ENCODE data around the gene LTBP3. TPM values are rescaled to one million over a fixed set of nuclear protein-coding genes. Genes with fewer than 3 reads are reported as not detected.

The LTBP3 gene
- total RNA-seq, 4 donors from 2014 or later, result 18.5 to 56.6 (median 35.6) TPM

DNA sequence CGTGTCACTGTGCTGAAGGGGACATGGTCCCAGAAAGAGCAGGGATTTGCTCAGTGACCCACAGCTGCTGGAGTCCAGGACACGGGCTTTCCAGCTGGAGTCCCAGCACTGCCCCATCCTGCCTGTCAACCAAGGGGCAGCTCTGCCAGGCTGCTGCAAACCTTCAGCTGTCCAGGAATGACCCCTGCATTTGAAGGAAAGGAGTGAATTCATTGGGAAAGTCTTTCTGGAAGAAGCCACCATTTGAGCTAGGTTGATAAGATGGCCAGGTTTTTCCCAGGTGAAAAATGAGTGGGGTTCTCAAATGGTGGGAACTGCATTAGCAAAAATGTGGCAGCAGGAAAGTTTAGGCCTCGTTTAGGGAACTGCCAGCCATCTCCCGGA is 28.1 kb upstream of the LTBP3 start:
- ATAC-seq, result no peak
- Histone ChIP-seq H3K36me3 (peaks cover 0 to 57% of the 10 kb centered on the region in 2 donors), H3K4me1 (peaks cover 61 to 62% of the 10 kb centered on the region in 2 donors), H3K27me3 (no peaks in the 10 kb centered on the region), H3K4me3 (no peak overlapping the region), H3K9me3 (no peaks in the 10 kb centered on the region), H3K27ac (peak overlapping the region; percentile 91 to 99 (median 98))
- TF ChIP-seq, protein P1, sequence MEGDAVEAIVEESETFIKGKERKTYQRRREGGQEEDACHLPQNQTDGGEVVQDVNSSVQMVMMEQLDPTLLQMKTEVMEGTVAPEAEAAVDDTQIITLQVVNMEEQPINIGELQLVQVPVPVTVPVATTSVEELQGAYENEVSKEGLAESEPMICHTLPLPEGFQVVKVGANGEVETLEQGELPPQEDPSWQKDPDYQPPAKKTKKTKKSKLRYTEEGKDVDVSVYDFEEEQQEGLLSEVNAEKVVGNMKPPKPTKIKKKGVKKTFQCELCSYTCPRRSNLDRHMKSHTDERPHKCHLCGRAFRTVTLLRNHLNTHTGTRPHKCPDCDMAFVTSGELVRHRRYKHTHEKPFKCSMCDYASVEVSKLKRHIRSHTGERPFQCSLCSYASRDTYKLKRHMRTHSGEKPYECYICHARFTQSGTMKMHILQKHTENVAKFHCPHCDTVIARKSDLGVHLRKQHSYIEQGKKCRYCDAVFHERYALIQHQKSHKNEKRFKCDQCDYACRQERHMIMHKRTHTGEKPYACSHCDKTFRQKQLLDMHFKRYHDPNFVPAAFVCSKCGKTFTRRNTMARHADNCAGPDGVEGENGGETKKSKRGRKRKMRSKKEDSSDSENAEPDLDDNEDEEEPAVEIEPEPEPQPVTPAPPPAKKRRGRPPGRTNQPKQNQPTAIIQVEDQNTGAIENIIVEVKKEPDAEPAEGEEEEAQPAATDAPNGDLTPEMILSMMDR (IDR thresholded peaks at IDR 0.05 in 4 of 5, conservative IDR thresholded peaks at IDR 0.05 in 1 of 5), result no peak
- TF ChIP-seq POLR2A (IDR thresholded peaks at IDR 0.05), result no peak
- DNase-seq, result no peak
- in situ Hi-C loops (cut with MboI; ENCODE audit: low sequenced_read_pairs in 4 of 4), result no loop called here
- intact Hi-C loops (cut with DNase I; ENCODE audit: low total_unique reads), result no loop called here

DNA sequence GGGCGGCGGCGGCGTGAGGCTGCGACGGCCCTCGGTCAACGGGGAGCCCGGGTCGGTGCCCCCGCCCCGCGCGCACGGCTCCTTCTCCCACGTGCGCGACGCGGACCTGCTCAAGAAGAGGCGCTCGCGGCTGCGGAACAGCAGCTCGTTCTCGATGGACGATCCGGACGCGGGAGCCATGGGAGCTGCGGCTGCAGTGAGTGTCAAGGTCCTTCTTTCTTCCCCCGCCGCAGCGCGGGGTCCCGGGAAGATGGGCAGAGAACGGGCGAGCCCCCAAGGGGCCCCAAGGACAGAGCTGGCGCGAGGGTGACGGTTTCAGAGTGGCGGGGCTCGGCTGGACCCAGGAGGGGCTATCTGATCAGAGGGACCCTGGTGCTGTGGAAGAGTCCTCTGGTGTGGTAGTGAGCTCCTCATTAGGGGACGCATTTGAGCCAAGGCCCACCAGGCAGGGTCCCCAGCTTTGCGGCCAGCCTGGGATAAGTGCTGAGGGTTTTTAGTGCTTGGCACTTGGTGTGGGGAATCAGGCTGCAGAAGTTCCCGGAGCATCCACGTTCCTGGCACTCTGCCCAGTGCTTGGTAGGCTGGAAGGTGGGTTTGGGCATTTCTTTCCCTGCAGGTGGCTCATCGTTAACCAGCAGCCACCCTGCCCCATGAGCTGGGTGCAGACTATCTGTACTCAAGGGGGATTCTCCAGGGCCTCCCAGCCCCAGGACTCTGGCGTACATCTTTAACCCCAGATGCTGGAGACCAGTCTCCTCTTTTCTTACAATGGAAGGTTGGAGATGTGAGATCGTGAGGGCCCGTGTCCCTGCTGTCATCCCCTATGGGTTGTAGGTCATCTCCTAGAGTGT is 27.5 kb upstream of the LTBP3 start:
- DNase-seq, result no peak
- TF ChIP-seq, protein P1 (IDR thresholded peaks at IDR 0.05 in 4 of 5, conservative IDR thresholded peaks at IDR 0.05 in 1 of 5), result no peak
- TF ChIP-seq POLR2A (IDR thresholded peaks at IDR 0.05), result no peak
- Histone ChIP-seq H3K27me3 (no peaks in the 10 kb centered on the region), H3K27ac (peak overlapping the region; percentile 91 to 99 (median 98)), H3K4me3 (no peak overlapping the region), H3K36me3 (peaks cover 0 to 57% of the 10 kb centered on the region in 2 donors), H3K9me3 (no peaks in the 10 kb centered on the region), H3K4me1 (peaks cover 63 to 64% of the 10 kb centered on the region in 2 donors)
- in situ Hi-C loops (cut with MboI; ENCODE audit: low sequenced_read_pairs in 4 of 4), result no loop called here
- no peak for ATAC-seq
- intact Hi-C loops (cut with DNase I; ENCODE audit: low total_unique reads), result no loop called here

DNA sequence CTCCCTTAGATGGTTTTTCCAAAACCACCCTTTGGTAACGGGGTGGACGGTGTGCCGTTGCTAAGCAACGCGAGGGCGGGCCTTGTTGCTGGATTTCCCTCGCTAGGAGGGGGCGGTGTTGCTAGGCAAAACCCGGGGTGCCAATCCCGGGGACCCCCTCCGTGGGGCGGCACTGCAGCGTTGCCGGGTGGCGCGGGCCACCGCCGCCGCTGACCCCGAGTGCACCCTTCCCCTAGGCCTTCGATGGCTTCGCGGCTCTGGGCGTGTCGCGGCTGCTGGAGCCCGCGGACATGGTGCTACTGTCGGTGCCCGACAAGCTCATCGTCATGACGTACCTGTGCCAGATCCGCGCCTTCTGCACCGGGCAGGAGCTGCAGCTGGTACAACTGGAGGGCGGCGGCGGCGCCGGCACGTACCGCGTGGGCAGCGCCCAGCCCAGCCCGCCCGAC is 26.6 kb upstream of the LTBP3 start:
- peaks cover 0 to 58% of the 10 kb centered on the region in 2 donors for H3K36me3 ChIP-seq
- no peaks in the 10 kb centered on the region for H3K9me3 ChIP-seq
- no peak overlapping the region for H3K4me3 ChIP-seq
- TF ChIP-seq POLR2A (IDR thresholded peaks at IDR 0.05), result no peak
- TF ChIP-seq, protein P1 (IDR thresholded peaks at IDR 0.05 in 4 of 5, conservative IDR thresholded peaks at IDR 0.05 in 1 of 5), result no peak
- intact Hi-C loops (cut with DNase I; ENCODE audit: low total_unique reads), result no loop called here
- H3K27me3 ChIP-seq, result no peaks in the 10 kb centered on the region
- H3K4me1 ChIP-seq, result peaks cover 56% of the 10 kb centered on the region in 2 donors
- in situ Hi-C loops (cut with MboI; ENCODE audit: low sequenced_read_pairs in 4 of 4), result no loop called here
- no peak for ATAC-seq
- H3K27ac ChIP-seq, result peak overlapping the region; percentile 100
- no peak for DNase-seq

DNA sequence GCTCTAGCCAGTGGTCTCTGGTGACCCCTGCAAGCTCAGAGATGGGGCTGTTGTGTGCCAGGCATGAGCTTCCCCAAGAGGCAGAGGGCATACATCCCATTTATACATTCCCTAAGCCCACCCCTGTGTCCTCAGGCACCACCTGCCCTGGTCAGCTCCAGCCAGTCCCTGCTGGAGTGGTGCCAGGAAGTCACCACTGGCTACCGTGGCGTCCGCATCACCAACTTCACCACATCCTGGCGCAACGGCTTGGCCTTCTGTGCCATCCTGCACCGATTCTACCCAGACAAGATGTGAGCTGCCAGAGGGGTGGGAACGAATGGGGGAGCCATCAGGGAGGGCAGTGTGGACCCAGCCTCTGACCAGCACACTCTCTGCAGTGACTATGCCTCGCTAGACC is 25.9 kb upstream of the LTBP3 start:
- no peak for TF ChIP-seq POLR2A (IDR thresholded peaks at IDR 0.05)
- TF ChIP-seq, protein P1 (IDR thresholded peaks at IDR 0.05 in 4 of 5, conservative IDR thresholded peaks at IDR 0.05 in 1 of 5), result no peak
- peak overlapping the region; percentile 100 for H3K27ac ChIP-seq
- intact Hi-C loops (cut with DNase I; ENCODE audit: low total_unique reads) (no loop called here), in situ Hi-C loops (cut with MboI; ENCODE audit: low sequenced_read_pairs in 4 of 4) (no loop called here)
- peaks cover 0 to 60% of the 10 kb centered on the region in 2 donors for H3K36me3 ChIP-seq
- no peak overlapping the region for H3K4me3 ChIP-seq
- ATAC-seq, result no peak
- H3K4me1 ChIP-seq, result peaks cover 51 to 54% of the 10 kb centered on the region in 2 donors
- no peaks in the 10 kb centered on the region for H3K9me3 ChIP-seq
- no peak for DNase-seq
- no peaks in the 10 kb centered on the region for H3K27me3 ChIP-seq

All from gastrocnemius medialis (tissue), 4 donors.